Prostate gland (tissue), 2 donors: Measurements from ENCODE around the gene SCGB1C2. TPM values are rescaled to one million over a fixed set of nuclear protein-coding genes. Genes with fewer than 3 reads are reported as not detected.
"Not testable (repeated sequence)": the region's sequence is repeated elsewhere in the genome, so short reads cannot be mapped to it uniquely, and the experiment has no call there.

Experiments used
- DNase-seq: peaks from one replicate; pipeline ENCODE4 v3.0.0-alpha.2; 2019; ENCODE audit warnings: low spot score
- H3K27ac ChIP-seq, 2 donors: fragments of 200-600 bp; sonication (generic); 2 replicates each; pipeline ENCODE4 v1.5.1; 2017 to 2019
- H3K27me3 ChIP-seq: fragments of 200-600 bp; sonication (generic); replicated peaks from 2 replicates; pipeline ENCODE4 v1.5.1; 2019; ENCODE audit not compliant: insufficient read depth
- H3K36me3 ChIP-seq, 2 donors: fragments of 200-600 bp; sonication (generic); 1 replicate in 1 of 2; 2 replicates in 1 of 2; pipeline versions ENCODE4 v1.5.1 to v1.8.1; 2017 to 2019
- H3K4me1 ChIP-seq: fragments of 200-600 bp; sonication (generic); replicated peaks from 2 replicates; pipeline ENCODE4 v1.5.1; 2019
- H3K4me3 ChIP-seq, 2 donors: fragments of 200-600 bp; sonication (generic); 2 replicates each; pipeline ENCODE4 v1.5.1; 2017 to 2019
- H3K9me3 ChIP-seq: fragments of 200-600 bp; sonication (generic); 2 replicates; pipeline ENCODE4 v1.5.1; 2017
- POLR2A ChIP-seq: fragments of 450-650 bp; IDR thresholded peaks from one replicate; pipeline ENCODE4 v1.6.1; 2016; ENCODE audit warnings: antibody characterized with exemption, mild to moderate bottlenecking
- POLR2AphosphoS5 ChIP-seq: sonication (generic); formaldehyde crosslinking; IDR thresholded peaks from one replicate; pipeline ENCODE4 v1.6.1; 2017; ENCODE audit warnings: antibody characterized with exemption
- WGBS: methylation state at CpG from one replicate; pipeline ENCODE4 v1.1.5; 2018; 5-methylcytosine and 5-hydroxymethylcytosine counted together
- intact Hi-C: fragments of 100-400 bp; cut with DNase I; formaldehyde crosslinking; loops from one replicate; pipeline ENCODE4 v1.14.2; 2022
- total RNA-seq, 2 donors: library from RNA; depleted of rRNA; stranded (reverse); fragments of >200 nt; gene quantifications; one replicate each; pipeline ENCODE4 v1.1.0, GENCODE V29; 2016
- TF ChIP-seq, protein P1 (sequence below), 4 experiments: fragments of 200-600 bp in 2 of 4; fragments of 450-650 bp in 2 of 4; sonication (generic) in 2 of 4; IDR thresholded peaks; 1 replicate in 3 of 4; 2 replicates in 1 of 4; pipeline ENCODE4 v1.5.1; 2016 to 2019; ENCODE audit warnings: antibody characterized with exemption in 4 of 4, mild to moderate bottlenecking in 2 of 4, moderate library complexity in 2 of 4

The SCGB1C2 gene
- total RNA-seq, 2 donors from 2014 or later: not detected

DNA sequence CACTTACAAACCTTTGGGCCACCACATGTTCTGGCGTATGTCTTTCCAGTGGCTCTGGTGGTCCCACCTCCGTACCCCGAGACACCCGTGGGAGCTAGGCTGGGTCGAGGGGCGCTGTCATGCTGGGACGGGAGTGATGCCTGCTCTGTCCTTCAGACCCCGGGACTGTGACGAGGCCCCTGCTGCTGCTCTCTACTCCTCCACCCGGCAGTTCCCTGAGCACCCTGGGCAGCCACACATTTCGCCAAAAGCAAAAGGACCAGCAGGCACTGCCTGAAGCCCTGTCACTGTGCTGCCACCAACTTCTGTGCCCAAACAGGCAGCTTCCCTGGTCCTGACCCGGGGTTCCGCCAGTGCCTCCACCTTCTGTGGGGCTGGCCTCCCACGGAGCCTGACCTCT is 28.6 kb downstream of the SCGB1C2 start:
- H3K27ac ChIP-seq: no peak overlapping the region
- H3K4me3 ChIP-seq: no peak overlapping the region
- intact Hi-C loops: no loop called here
- H3K4me1 ChIP-seq: no peaks in the 10 kb centered on the region
- no peak for DNase-seq
- H3K36me3 ChIP-seq: no peaks in the 10 kb centered on the region
- WGBS: 92% methylated on average over 14 of the region's 14 CpGs
- TF ChIP-seq POLR2A: no peak
- TF ChIP-seq, protein P1, sequence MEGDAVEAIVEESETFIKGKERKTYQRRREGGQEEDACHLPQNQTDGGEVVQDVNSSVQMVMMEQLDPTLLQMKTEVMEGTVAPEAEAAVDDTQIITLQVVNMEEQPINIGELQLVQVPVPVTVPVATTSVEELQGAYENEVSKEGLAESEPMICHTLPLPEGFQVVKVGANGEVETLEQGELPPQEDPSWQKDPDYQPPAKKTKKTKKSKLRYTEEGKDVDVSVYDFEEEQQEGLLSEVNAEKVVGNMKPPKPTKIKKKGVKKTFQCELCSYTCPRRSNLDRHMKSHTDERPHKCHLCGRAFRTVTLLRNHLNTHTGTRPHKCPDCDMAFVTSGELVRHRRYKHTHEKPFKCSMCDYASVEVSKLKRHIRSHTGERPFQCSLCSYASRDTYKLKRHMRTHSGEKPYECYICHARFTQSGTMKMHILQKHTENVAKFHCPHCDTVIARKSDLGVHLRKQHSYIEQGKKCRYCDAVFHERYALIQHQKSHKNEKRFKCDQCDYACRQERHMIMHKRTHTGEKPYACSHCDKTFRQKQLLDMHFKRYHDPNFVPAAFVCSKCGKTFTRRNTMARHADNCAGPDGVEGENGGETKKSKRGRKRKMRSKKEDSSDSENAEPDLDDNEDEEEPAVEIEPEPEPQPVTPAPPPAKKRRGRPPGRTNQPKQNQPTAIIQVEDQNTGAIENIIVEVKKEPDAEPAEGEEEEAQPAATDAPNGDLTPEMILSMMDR (IDR thresholded peaks at IDR 0.05): no peak
- no peak for TF ChIP-seq POLR2AphosphoS5
- no peaks in the 10 kb centered on the region for H3K27me3 ChIP-seq
- no peaks in the 10 kb centered on the region for H3K9me3 ChIP-seq

DNA sequence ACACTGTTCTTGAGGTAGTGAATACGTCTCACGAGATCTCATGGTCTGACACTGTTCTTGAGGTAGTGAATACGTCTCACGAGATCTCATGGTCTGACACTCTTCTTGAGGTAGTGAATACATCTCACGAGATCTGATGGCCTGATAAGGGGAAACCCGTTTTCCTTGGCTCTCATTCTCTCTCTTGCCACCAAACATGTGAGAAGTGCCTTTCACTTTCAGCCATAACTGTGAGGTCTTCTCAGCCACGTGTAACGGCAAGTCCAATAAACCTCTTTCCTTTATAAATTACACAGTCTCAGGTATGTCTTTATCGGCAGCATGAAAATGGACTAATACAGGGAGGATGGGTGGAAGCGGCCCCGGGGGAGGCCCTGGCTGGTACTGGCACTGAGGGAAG is 31.2 kb downstream of the SCGB1C2 start:
- H3K4me3 ChIP-seq, intact Hi-C loops, H3K27me3 ChIP-seq, H3K4me1 ChIP-seq, H3K9me3 ChIP-seq, H3K27ac ChIP-seq, H3K36me3 ChIP-seq, DNase-seq: not testable (repeated sequence)
- WGBS: 66% methylated on average over 11 of the region's 11 CpGs

DNA sequence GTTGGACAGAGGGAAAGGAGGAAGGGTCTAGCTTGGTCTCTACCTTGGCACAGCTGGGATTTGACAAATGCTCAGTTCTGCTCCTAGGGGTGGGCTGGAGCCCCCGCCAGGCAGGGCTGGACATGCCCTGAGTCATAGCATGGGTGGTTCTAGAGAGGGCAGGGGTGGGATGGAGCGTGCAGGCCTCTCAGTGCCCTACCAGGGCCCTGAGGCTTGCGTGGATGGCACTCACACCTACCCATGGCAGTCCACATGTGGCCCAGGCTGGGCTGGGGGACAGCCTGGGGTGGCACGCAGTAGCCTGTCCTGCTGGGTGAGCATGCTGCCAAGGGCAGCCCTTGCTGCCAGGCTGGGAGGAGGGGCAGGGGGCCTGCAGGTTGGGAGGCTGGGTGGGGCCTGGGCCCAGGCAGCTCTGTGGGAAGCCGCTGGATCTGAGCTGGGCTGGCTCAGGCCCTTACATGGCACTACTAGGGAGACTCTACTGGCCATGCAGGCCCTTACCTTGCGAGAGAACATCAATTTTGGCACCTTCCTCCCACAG is 32.8 kb downstream of the SCGB1C2 start:
- H3K27me3 ChIP-seq: no peaks in the 10 kb centered on the region
- intact Hi-C loops: no loop called here
- H3K27ac ChIP-seq: no peak overlapping the region
- no peak overlapping the region for H3K4me3 ChIP-seq
- H3K4me1 ChIP-seq: no peaks in the 10 kb centered on the region
- H3K9me3 ChIP-seq: no peaks in the 10 kb centered on the region
- no peaks in the 10 kb centered on the region for H3K36me3 ChIP-seq
- 62% methylated on average over 6 of the region's 6 CpGs for WGBS
- no peak for TF ChIP-seq POLR2AphosphoS5
- TF ChIP-seq POLR2A: no peak
- TF ChIP-seq, protein P1 (IDR thresholded peaks at IDR 0.05): no peak
- no peak for DNase-seq

DNA sequence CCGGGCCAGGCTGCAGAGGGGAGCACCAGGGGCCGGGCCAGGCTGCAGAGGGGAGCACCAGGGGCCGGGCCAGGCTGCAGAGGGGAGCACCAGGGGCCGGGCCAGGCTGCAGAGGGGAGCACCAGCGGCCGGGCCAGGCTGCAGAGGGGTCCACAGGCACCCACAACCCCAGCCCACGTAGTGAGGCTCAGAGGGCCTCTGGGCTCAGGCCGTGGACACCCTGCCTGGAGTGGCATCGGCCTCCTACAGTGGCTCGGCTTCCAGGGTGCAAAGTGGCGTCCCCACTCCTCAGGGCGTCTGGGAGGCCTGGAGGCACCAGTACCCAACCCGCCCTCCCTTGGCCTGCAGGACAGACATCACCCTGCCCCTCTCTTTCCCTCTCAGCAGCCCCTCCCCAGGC is 34.5 kb downstream of the SCGB1C2 start:
- Histone ChIP-seq H3K27me3 (no peaks in the 10 kb centered on the region), H3K4me3 (no peak overlapping the region), H3K36me3 (no peaks in the 10 kb centered on the region), H3K4me1 (no peaks in the 10 kb centered on the region), H3K9me3 (no peaks in the 10 kb centered on the region), H3K27ac (no peak overlapping the region)
- no peak for DNase-seq
- intact Hi-C loops: no loop called here
- TF ChIP-seq, protein P1 (IDR thresholded peaks at IDR 0.05): no peak
- TF ChIP-seq POLR2AphosphoS5: no peak
- TF ChIP-seq POLR2A: no peak
- WGBS: 94% methylated on average over 8 of the region's 13 CpGs

DNA sequence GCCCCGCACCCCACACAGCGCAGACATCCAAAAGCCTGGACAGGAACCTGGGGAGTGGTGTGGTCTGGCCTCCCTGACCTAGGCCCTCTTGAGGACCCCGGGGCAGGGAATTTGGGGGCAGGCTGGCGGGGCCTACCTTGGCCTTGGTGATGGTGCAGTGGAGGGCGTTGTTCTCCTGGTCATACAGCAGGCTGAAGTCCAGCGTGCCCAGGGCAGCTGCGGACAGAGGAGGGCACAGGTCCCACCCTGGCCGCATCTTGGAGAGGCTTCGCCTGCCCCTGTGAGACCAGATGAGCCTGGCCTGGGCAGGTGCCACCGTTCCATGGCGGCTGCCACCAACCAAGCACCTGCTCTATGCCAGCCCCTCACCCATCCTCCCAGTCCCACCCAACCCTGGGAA is 35.0 kb downstream of the SCGB1C2 start:
- Histone ChIP-seq H3K36me3 (no peaks in the 10 kb centered on the region), H3K4me1 (no peaks in the 10 kb centered on the region), H3K27ac (no peak overlapping the region), H3K4me3 (no peak overlapping the region), H3K27me3 (no peaks in the 10 kb centered on the region), H3K9me3 (no peaks in the 10 kb centered on the region)
- DNase-seq: no peak
- intact Hi-C loops: no loop called here
- WGBS: 86% methylated on average over 11 of the region's 11 CpGs
- TF ChIP-seq POLR2AphosphoS5 (no peak), POLR2A (no peak)
- TF ChIP-seq, protein P1 (IDR thresholded peaks at IDR 0.05): no peak
